ENCODE measurements around the gene TMBIM4. TPM values are rescaled to one million over a fixed set of nuclear protein-coding genes. Genes with fewer than 3 reads are reported as not detected.

The TMBIM4 gene
- total RNA-seq, 6 experiments from 2014 or later = 72.3 to 88.9 (median 77.7) TPM

DNA sequence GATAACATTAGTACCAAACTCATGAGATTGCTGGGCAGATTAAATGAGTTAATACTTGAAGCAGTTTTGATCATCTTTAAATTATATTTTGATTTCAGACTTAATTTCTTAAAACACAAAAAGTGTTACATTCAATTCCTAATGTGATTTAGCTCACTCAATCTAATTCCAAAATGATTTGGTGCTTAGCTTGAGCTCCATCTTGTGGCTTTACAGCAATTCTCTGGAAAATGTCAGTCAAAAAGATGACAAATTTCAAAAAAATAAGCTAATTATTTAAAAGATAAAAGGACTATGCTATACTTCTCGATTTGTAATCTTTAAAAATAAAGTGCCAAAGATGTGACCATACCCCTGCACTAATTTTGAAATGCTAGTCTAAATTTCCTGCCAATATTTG, 49.3 kb downstream of the TMBIM4 start:
- no peak for DNase-seq
- H3K9me3 ChIP-seq = no peaks in the 10 kb centered on the region
- no peak for TF ChIP-seq POLR2A (IDR thresholded peaks at IDR 0.05)
- TF ChIP-seq, protein P1, sequence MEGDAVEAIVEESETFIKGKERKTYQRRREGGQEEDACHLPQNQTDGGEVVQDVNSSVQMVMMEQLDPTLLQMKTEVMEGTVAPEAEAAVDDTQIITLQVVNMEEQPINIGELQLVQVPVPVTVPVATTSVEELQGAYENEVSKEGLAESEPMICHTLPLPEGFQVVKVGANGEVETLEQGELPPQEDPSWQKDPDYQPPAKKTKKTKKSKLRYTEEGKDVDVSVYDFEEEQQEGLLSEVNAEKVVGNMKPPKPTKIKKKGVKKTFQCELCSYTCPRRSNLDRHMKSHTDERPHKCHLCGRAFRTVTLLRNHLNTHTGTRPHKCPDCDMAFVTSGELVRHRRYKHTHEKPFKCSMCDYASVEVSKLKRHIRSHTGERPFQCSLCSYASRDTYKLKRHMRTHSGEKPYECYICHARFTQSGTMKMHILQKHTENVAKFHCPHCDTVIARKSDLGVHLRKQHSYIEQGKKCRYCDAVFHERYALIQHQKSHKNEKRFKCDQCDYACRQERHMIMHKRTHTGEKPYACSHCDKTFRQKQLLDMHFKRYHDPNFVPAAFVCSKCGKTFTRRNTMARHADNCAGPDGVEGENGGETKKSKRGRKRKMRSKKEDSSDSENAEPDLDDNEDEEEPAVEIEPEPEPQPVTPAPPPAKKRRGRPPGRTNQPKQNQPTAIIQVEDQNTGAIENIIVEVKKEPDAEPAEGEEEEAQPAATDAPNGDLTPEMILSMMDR (IDR thresholded peaks at IDR 0.05) = peak in 1 of 4 donors; percentile 5
- H3K27me3 ChIP-seq = no peaks in the 10 kb centered on the region
- intact Hi-C loops (cut with DNase I) = no loop called here
- peaks cover 5 to 33% (median 10%) of the 10 kb centered on the region in 4 donors for H3K36me3 ChIP-seq
- no peak overlapping the region for H3K27ac ChIP-seq
- ATAC-seq = no peak
- H3K4me3 ChIP-seq = no peak overlapping the region
- H3K4me1 ChIP-seq = peaks cover 0 to 4% (median 0%) of the 10 kb centered on the region in 4 donors
- WGBS (ENCODE audit: insufficient coverage, low coverage, low lambda C conversion rate, missing lambda C conversion rate) = 93% methylated on average over 1 of the region's 1 CpG

DNA sequence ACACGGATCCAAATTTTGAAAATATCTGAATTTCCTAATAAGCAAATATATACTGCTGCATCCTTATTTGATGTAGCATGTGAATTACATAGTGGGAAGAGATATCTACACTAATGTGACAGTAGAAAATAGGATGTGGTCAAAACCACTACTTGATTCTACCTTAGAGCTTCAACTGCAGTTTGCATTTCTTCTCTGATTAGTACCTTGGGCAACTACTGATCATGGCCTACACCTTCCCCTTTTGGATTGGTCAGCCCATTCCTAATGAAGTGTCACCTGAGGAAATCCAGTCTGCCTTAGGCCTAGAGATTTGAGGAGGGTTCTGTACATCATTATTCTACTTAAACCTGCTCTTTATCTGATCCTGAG, 49.9 kb downstream of the TMBIM4 start:
- H3K4me1 ChIP-seq = peaks cover 0 to 4% (median 0%) of the 10 kb centered on the region in 4 donors
- H3K27ac ChIP-seq = no peak overlapping the region
- 94% methylated on average over 1 of the region's 1 CpG for WGBS (ENCODE audit: insufficient coverage, low coverage, low lambda C conversion rate, missing lambda C conversion rate)
- no peaks in the 10 kb centered on the region for H3K27me3 ChIP-seq
- H3K9me3 ChIP-seq = no peaks in the 10 kb centered on the region
- intact Hi-C loops (cut with DNase I) = no loop called here
- TF ChIP-seq POLR2A (IDR thresholded peaks at IDR 0.05) = no peak
- TF ChIP-seq, protein P1 (IDR thresholded peaks at IDR 0.05) = no peak
- no peak for ATAC-seq
- H3K36me3 ChIP-seq = peaks cover 5 to 30% (median 10%) of the 10 kb centered on the region in 4 donors
- no peak overlapping the region for H3K4me3 ChIP-seq
- no peak for DNase-seq

DNA sequence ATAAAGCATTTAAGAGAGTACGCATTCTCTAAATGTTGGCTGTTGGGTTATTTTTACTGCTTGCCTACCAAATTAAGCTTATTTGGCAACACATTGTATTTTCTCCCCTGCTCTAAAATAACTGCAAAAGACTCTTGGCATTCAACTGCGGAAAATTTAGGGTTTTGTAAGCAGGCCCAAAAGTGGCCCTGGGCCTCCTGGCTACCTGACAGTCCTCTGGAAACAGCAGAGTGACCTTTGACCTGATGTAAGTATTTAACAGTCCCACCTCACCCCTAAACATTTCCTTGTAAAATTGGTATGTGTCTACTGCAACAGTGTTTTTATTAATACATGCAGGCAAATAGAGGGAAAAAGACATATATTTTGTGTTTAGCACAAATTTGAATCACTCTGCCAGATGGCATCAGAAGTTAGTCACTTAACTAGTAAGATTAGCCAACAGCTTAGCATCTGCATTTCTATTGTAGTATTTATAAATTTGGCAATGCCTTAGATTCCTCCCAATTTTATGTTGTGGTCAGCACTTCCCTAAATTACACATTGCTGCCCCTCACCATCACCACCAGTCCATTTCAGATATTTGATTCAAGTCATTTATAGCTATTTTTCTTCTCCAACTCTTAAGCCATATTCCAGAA, 50.4 kb downstream of the TMBIM4 start:
- peak in 3 of 4 donors; percentile 39 to 51 (median 50) for ATAC-seq
- Histone ChIP-seq H3K9me3 (no peaks in the 10 kb centered on the region), H3K4me1 (peaks cover 0 to 4% (median 0%) of the 10 kb centered on the region in 4 donors), H3K4me3 (no peak overlapping the region), H3K36me3 (peaks cover 5 to 24% (median 8%) of the 10 kb centered on the region in 4 donors), H3K27me3 (no peaks in the 10 kb centered on the region), H3K27ac (no peak overlapping the region)
- intact Hi-C loops (cut with DNase I) = no loop called here
- no peak for DNase-seq
- TF ChIP-seq POLR2A (IDR thresholded peaks at IDR 0.05) = no peak
- TF ChIP-seq, protein P1 (IDR thresholded peaks at IDR 0.05) = no peak
- WGBS (ENCODE audit: insufficient coverage, low coverage, low lambda C conversion rate, missing lambda C conversion rate) = 77% methylated on average over 2 of the region's 2 CpGs

DNA sequence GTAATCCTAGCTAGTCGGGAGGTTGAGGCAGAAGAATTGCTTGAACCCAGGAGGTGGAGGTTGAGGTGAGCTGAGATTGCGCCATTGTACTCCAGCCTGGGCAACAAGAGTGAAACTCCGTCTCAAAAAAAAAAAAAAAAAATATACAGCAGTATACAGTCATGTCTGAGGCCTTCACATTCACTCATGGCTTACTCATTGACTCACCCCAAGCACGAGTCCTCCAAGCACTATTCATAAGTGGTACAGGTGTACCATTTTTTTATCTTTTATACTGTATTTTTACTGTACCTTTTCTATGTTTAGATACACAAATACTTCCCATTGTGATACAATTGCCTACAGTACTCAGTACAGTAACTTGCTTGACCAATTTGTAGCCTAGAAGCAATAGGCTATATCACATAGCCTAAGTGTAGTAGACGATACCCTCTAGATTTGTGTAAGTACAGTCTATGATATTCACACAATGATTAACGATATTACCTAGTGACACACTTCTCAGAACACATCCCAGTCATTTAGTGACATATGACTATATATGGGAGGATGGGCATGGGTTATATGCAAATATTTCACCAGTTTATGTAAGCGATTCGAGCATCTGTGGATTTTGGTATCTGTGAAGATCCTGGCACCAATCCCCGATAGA, 51.4 kb downstream of the TMBIM4 start:
- H3K4me1 ChIP-seq = peaks cover 0 to 4% (median 0%) of the 10 kb centered on the region in 4 donors
- H3K27me3 ChIP-seq = no peaks in the 10 kb centered on the region
- intact Hi-C loops (cut with DNase I) = no loop called here
- no peak for DNase-seq
- TF ChIP-seq, protein P1 (IDR thresholded peaks at IDR 0.05) = no peak
- no peak for TF ChIP-seq POLR2A (IDR thresholded peaks at IDR 0.05)
- H3K9me3 ChIP-seq = no peaks in the 10 kb centered on the region
- WGBS (ENCODE audit: insufficient coverage, low coverage, low lambda C conversion rate, missing lambda C conversion rate) = 91% methylated on average over 9 of the region's 9 CpGs
- H3K4me3 ChIP-seq = no peak overlapping the region
- no peak for ATAC-seq
- no peak overlapping the region for H3K27ac ChIP-seq
- peaks cover 2 to 15% (median 5%) of the 10 kb centered on the region in 4 donors for H3K36me3 ChIP-seq

Measured in right lobe of liver (tissue), 6 donors.